OCI-M2 (cell line): Measurements from ENCODE around the gene EFHC1.

Experiments used
- DNase-seq: peaks from one replicate; lab custom pipeline; 2025; ENCODE audit not compliant: unreplicated experiment; lab: John Stamatoyannopoulos, UW

EFHC1 gene

GRCh38 chr6:52538252-52538900 is 118.2 kb downstream of the EFHC1 start:
- no peak for DNase-seq

DNA sequence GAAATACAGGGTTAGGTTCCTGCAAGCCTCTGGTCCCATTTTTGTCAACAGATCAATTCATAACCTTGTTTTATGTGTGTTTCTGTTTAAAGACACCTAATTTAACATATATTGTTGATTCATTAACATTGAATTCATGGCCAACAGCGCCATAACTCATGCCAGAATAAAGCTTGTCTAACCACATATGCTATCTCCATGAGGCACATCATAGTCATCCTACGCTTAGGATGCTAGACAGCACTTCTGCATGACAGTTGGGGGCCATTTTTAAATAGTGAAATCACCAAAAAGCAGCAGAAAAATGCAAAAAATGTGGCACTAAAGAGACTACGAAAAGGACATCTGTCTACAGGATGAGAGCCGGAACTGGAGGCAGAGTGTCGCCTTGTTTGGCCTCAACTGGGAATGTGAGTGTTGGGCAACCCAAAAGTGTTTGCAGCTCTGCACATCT is 118.8 kb downstream of the EFHC1 start:
- no peak for DNase-seq

GRCh38 chr6:52539607-52540006 is 119.5 kb downstream of the EFHC1 start:
- DNase-seq, result no peak

- no peak for DNase-seq
Measured at GRCh38 chr6:52540286-52540902, 120.3 kb downstream of the EFHC1 start.

DNA sequence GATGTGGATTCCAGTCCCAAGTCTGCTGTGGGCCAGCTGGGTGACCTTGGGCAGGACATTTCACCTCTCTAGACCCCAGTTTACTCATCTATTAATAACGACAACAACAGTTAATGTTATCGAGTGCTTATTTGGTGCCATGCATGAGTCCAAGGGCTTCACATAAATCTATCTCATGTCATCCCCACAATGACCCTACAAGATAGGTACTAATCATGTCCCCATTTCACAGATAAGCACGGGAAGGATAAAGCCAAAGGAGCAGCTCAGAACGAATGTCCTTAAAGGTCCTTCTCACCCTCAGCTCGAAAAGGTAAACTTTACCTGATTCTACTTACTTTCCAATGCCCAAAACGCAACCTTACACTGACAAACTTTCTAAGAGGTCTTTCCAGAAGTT is 121.0 kb downstream of the EFHC1 start:
- DNase-seq, result no peak

- no peak for DNase-seq
Measured at GRCh38 chr6:52543262-52543661, 123.1 kb downstream of the EFHC1 start.

DNA sequence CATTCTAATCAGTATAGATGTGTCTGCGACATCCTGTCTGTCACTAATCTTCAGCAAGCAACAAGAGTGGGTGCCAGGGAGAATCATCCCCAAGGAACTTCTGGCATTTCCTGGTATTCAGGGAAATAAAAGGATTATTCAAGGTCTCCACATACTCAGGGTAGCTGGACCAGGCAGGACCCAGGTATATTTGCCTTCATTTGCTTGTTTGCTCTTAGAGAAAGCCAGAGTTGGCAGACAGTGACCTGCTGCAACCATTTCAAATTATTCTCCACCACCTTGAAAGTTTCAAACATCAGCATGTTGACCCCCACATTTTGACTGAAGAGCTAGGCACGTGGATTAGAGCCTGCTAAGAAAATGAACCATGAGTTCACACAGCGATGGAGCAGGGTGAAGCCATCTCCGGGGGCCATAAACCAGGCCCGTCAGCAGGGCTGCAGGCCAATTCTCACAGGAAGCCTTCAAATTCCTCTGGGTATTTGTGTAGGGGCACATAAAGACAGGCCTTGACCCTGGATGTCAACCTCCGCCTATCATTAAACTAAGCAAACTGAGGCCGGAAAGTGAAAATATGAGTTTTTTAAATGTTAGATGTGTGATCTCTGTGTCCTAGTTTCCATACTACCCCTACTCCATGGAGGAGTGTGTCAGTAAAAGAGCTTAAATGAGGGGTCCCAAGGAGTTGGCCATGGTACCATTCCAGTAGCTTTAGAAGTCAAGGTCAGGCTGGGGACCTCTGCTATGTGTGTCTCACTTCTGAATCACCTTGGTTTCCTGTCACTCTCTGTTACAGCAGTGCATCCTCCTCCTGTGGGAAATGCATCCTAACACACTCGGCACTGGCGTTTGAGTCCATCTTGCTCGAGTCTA is 123.8 kb downstream of the EFHC1 start:
- no peak for DNase-seq

DNA sequence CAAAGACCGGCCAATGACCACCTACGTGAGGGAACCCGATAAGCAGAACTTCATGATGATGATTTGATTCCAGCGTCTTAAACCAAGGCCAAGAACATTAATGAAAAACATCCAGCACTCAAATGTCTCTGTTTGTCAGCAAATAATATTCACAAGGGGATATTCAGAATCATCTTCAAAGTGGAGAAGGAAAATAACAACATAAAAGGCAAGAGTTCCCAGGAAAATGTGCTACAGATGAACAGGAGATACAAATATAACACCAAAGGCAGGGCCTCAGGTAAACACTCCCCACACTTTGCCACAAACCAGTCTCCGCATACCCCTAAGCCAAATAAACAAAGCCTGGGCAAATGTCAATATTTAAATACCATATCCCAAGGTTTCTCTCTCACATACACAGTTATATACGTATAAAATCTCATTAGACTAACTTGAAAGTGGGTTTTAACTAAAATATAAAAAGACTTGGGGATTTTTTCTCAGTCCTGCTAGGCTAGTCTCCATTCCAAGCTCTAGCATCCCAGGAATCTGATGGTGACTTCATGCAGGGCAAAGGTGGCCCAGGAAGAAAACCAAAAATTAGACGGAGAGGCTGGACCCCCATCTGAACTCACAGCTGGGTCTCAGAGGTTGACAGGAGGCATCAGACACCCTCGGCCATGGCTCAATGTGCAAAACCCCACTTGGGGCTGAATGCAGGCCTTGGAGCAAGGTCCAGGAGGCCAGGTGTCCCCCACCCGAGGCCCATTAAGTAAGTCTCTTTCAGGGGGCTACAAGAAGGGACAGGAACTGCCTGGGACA is 124.7 kb downstream of the EFHC1 start:
- DNase-seq, result no peak

DNA sequence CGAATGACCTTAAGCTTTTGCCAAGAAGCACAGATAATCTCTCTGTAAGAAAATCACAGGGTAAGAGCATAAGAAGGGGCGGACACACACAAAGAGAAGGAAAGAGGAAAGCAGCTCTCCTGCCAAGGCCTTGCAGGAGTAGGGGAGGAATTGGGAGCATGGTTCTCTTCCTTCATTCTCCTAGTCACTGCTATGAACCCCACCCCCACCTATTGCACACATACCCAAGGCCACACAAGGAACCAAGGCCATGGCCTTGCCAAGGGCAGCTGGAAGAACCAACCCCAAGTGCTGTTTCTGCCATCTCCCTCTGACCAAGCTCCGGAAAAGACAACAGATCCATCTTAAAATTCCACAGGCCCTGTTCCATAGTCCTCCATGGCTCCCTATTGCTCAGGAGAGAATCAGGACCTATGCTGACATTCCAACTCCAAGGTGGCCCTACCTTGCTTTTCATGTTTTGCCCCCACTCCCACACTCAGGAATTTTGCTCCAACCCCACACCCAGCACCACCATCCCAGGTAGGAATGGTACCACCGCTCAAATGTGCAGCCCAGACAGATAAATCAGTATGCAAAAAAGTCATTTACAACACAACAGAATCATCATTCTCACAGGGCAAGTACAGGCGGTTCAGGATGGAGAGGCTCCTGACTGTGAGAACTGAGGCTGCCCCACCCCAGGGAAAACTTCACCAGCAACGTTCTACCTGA is 125.4 kb downstream of the EFHC1 start:
- no peak for DNase-seq

DNA sequence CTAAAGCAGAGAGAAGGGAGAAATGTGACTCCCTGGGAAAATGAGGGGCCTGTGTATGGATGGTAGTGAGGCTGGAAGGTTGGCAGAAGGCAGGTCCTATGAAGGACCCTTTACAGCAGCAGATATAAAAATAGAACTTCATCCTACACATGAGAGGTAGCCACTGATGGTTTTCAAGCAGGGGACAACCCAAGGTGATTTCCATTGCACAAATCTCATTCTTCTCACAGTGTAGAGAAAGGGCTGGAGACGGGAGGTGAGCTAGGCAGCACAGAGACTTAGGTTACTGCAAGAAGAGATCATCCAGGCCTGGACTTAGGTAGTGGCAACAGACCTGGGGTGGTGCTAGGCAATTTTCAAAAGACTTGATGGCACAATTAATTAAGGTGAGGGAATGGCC is 126.0 kb downstream of the EFHC1 start:
- no peak for DNase-seq

GRCh38 chr6:52546678-52547077 is 126.5 kb downstream of the EFHC1 start:
- no peak for DNase-seq

DNA sequence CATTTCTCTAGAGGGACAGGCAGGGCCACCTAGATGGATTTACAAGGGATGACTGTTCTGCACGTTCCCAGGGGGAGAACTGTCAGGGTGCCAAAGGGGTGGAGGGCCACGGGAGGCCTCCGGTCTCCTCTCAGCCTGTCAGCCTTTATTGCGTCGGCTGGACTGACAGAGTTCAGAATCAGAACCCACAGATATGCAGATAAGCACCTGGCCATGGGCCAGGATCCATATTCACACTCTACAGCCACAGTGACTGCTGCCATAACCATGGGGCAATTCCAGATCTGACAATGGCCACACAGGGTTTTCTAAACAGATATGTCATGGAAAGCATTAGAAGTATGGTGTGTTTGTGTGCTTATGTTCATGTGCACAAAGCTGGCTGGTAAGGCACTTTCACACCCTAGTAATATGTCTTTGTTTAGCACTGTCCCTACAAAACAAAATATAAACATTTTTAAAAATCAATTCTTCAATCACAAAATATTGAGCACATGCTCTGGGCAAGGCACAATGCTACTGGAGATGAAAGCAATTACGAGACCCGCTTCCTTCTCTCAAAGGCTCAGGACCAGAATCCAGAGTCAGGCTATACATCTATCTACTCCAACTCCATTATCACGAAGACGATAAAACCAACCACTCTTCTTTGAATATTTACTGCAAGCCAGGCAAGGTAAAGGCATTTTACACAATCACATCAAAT is 127.7 kb downstream of the EFHC1 start:
- no peak for DNase-seq

DNA sequence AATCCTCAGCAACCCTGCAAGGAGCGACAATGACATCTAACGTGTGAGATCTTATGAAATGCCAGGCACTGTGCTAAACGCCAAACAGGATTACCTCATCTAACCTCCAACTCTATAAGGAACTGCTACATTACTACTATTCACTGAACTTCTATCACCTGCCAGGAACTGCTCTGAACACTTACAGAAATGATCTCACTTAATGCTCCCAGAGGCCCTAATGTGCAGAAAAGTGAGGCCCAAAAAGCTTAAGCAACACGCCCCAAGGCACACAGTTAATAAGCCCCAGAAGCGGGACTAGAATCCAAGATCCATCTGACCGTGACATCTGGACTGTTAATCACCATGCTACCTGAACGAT is 128.2 kb downstream of the EFHC1 start:
- DNase-seq, result no peak

GRCh38 chr6:52548999-52549398 is 128.9 kb downstream of the EFHC1 start:
- no peak for DNase-seq

GRCh38 chr6:52549428-52549827 is 129.3 kb downstream of the EFHC1 start:
- no peak for DNase-seq

GRCh38 chr6:52550014-52550575 is 130.0 kb downstream of the EFHC1 start:
- DNase-seq, result no peak

DNA sequence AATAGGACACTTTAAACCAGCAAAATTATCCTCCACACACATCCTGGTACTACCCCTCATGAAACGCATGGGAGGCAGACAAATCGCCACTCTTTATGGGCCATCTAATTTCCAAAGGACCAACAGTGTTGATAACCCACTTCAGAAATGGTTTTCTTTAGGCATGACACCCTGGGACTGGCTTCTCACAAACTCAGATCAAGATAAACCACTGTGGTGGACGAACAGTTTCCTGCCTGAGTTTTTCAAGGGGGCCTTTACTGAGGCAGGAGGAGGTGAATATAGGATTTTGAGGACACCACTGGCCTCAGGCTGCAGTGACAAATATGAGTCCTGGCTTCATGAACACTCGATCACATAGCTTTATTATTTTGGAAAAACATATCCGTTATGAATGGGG is 130.7 kb downstream of the EFHC1 start:
- no peak for DNase-seq

DNA sequence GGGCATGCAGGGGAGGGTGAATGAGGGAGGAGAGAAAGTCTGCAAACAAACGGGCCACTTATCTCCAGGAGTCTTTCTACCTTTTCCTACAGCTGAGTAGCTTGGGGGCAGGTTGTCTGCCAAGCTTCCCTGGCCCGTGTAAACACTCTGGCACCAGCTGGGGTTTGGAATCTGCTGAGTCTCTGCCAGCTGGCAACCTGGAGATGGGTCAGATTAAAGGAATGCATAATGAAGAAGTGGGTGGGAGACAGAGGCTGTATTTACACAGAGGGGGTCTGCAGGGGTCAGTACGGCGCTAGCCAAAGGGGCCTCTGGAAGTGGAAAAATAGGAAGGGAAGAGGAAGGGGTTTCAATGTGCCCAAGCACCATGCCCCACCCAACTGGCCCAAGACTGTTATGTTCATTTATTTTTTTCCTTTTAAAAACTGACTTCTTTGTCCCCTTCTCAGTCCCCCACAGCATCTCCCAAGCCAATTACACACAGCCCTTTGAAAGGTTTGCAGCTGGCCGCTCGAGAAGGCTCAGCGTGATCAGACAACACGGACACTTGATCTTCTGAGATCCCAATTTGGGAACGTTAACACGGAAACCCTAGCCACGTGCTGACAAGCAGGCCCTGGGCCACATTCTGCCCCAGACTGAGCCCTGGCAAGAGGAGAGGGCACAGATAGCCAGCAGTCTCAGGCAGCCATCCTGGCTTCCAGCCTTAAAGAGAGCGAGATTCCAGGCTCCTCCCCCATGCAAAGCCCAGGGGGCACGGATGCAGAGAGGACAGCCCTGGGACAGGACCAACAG is 131.5 kb downstream of the EFHC1 start:
- no peak for DNase-seq

- DNase-seq, result no peak
Measured at GRCh38 chr6:52552278-52552643, 132.1 kb downstream of the EFHC1 start.
